Measurements from ENCODE around the gene MSH3.

MSH3 gene

GRCh38 chr5:80654391-80655230, at the start of gene MSH3, which contains the start of gene DHFR:
MSH3 (plus strand) TSS chr5:80654652; CDS start chr5:80654728, 76 bp downstream.
DHFR (minus strand) TSS chr5:80654983; CDS start chr5:80654489, 494 bp downstream.
- peak within 1 kb of the TSS; percentile 99 for H3K4me3 ChIP-seq (ENCODE audit: low read depth, low read length)
- no peak for TF ChIP-seq CTCF (IDR thresholded peaks at IDR 0.05; ENCODE audit: borderline replicate concordance, insufficient read depth, low read depth, low read length)

- TF ChIP-seq CTCF (IDR thresholded peaks at IDR 0.05; ENCODE audit: borderline replicate concordance, insufficient read depth, low read depth, low read length): no peak
- no peak overlapping the region for H3K4me3 ChIP-seq (ENCODE audit: low read depth, low read length)
Observed at GRCh38 chr5:80607343-80607742, 47.1 kb upstream of the MSH3 start.

GRCh38 chr5:80607832-80608231, 46.6 kb upstream of the MSH3 start:
- TF ChIP-seq CTCF (IDR thresholded peaks at IDR 0.05; ENCODE audit: borderline replicate concordance, insufficient read depth, low read depth, low read length): no peak
- no peak overlapping the region for H3K4me3 ChIP-seq (ENCODE audit: low read depth, low read length)

GRCh38 chr5:80608731-80609130, 45.7 kb upstream of the MSH3 start:
- no peak for TF ChIP-seq CTCF (IDR thresholded peaks at IDR 0.05; ENCODE audit: borderline replicate concordance, insufficient read depth, low read depth, low read length)
- H3K4me3 ChIP-seq (ENCODE audit: low read depth, low read length): no peak overlapping the region

- no peak for TF ChIP-seq CTCF (IDR thresholded peaks at IDR 0.05; ENCODE audit: borderline replicate concordance, insufficient read depth, low read depth, low read length)
- no peak overlapping the region for H3K4me3 ChIP-seq (ENCODE audit: low read depth, low read length)
Observed at GRCh38 chr5:80609692-80610091, 44.8 kb upstream of the MSH3 start.

GRCh38 chr5:80615266-80615914, 39.1 kb upstream of the MSH3 start:
- no peak overlapping the region for H3K4me3 ChIP-seq (ENCODE audit: low read depth, low read length)
- TF ChIP-seq CTCF (IDR thresholded peaks at IDR 0.05; ENCODE audit: borderline replicate concordance, insufficient read depth, low read depth, low read length): no peak

Data from GM12875 (cell line).